ENCODE data around the gene MRPL18. TPM values are rescaled to one million over a fixed set of nuclear protein-coding genes. Genes with fewer than 3 reads are reported as not detected.

MRPL18 gene
- total and polyA plus RNA-seq, 2 of the 4 experiments (the other 2 are of a cell fraction): 53.4 to 56.8 TPM

GRCh38 chr6:159778131-159778530 is 12.1 kb upstream of the MRPL18 start:
- Histone ChIP-seq H3K27me3 (ENCODE audit: control insufficient read depth, insufficient read depth, low read length) (no peaks in the 10 kb centered on the region), H4K8ac (ENCODE audit: low read depth in 2 of 2, low read length in 2 of 2) (no peak overlapping the region), H3K14ac (replicated peaks; ENCODE audit: low read depth, low read length) (no peak overlapping the region), H2BK120ac (ENCODE audit: low read depth, low read length) (no peak overlapping the region), H2BK15ac (ENCODE audit: low read depth, low read length) (no peak overlapping the region), H3K4me2 (ENCODE audit: low read depth, low read length) (no peak overlapping the region), H3K79me1 (ENCODE audit: low read depth in 1 of 2, low read length in 2 of 2) (peaks cover 8 to 11% of the 10 kb centered on the region in 2 experiments), H3K56ac (ENCODE audit: extremely low read depth, insufficient read depth, low read length) (no peak overlapping the region), H3K4ac (ENCODE audit: low read depth, low read length) (no peak overlapping the region), H4K91ac (ENCODE audit: insufficient read depth, low read depth, low read length) (no peak overlapping the region), H3K9ac (ENCODE audit: low read depth, low read length) (no peak overlapping the region), H2BK5ac (ENCODE audit: low read depth, low read length, poor library complexity, severe bottlenecking) (no peak overlapping the region), H3K9me3 (ENCODE audit: control insufficient read depth, insufficient read depth, low read length) (no peaks in the 10 kb centered on the region), H3K23ac (ENCODE audit: low read depth, low read length) (no peak overlapping the region), H3K27ac (ENCODE audit: insufficient read depth, low read length) (no peak overlapping the region), H3K9me1 (ENCODE audit: insufficient read depth, low read length) (no peaks in the 10 kb centered on the region), H3K4me1 (ENCODE audit: control insufficient read depth, insufficient read depth, low read length) (no peaks in the 10 kb centered on the region), H2AK5ac (ENCODE audit: low read depth, low read length) (no peak overlapping the region), H2AK9ac (replicated peaks; ENCODE audit: low read depth, low read length, poor library complexity) (no peak overlapping the region), H4K5ac (ENCODE audit: low read depth, low read length) (no peak overlapping the region), H3K36me3 (ENCODE audit: control insufficient read depth, insufficient read depth, low read length) (peaks cover 40% of the 10 kb centered on the region), H2AFZ (replicated peaks; ENCODE audit: low read length, poor library complexity) (no peak overlapping the region), H3K4me3 (ENCODE audit: insufficient read depth, low read depth, low read length) (no peak overlapping the region), H3K18ac (ENCODE audit: low read depth, low read length) (no peak overlapping the region), H2BK20ac (ENCODE audit: low read depth, low read length) (no peak overlapping the region), H4K20me1 (ENCODE audit: insufficient read depth, low read length) (no peaks in the 10 kb centered on the region)
- ATAC-seq (ENCODE audit: low read depth): no peak
- TF ChIP-seq POLR2A (IDR thresholded peaks at IDR 0.05; ENCODE audit: low read depth, low read length) (no peak), CTCF (conservative IDR thresholded peaks at IDR 0.05; ENCODE audit: low read depth, low read length) (no peak), CEBPB (IDR thresholded peaks at IDR 0.05; ENCODE audit: low read depth, low read length) (no peak), MAFK (IDR thresholded peaks at IDR 0.05; ENCODE audit: low read depth, low read length) (no peak), SMC3 (IDR thresholded peaks at IDR 0.05; ENCODE audit: low read depth, low read length) (no peak), ELK1 (IDR thresholded peaks at IDR 0.05; ENCODE audit: borderline replicate concordance, low read depth, low read length) (no peak), RCOR1 (IDR thresholded peaks at IDR 0.05; ENCODE audit: insufficient replicate concordance, low read length) (no peak), MXI1 (IDR thresholded peaks at IDR 0.05; ENCODE audit: borderline replicate concordance, low read depth, low read length) (no peak), MAZ (IDR thresholded peaks at IDR 0.05; ENCODE audit: borderline replicate concordance, low read depth, low read length) (no peak), FOS (IDR thresholded peaks at IDR 0.05; ENCODE audit: low read depth, low read length) (no peak), CHD1 (IDR thresholded peaks at IDR 0.05; ENCODE audit: low read depth, low read length) (no peak), RFX5 (IDR thresholded peaks at IDR 0.05; ENCODE audit: low read depth, low read length) (no peak), RAD21 (IDR thresholded peaks at IDR 0.05; ENCODE audit: low read length) (no peak), USF2 (IDR thresholded peaks at IDR 0.05; ENCODE audit: low read depth, low read length) (no peak), BHLHE40 (IDR thresholded peaks at IDR 0.05; ENCODE audit: low read depth, low read length) (no peak), NFE2L2 (IDR thresholded peaks at IDR 0.05; ENCODE audit: low read depth, low read length) (no peak)
- DNase-seq: no peak
- WGBS, 2 experiments (ENCODE audit: extremely low coverage in 2 of 2, insufficient read length in 1 of 2): no CpG with 5 or more reads among the region's 1 CpG
- ChIA-PET POLR2A (ENCODE audit: unreplicated experiment) (no interaction called here), CTCF (no interaction called here)
- dilution Hi-C loops (cut with HindIII; ENCODE audit: low sequenced_read_pairs, unreplicated experiment): no loop called here
- in situ Hi-C loops (cut with MboI; ENCODE audit: low sequenced_read_pairs): no loop called here
- no TSS peak for BruUV-seq (replicated peaks)
- intact Hi-C loops (cut with micrococcal nuclease): no loop called here
